ENCODE data around the gene UNC80. TPM values are rescaled to one million over a fixed set of nuclear protein-coding genes. Genes with fewer than 3 reads are reported as not detected.

Gene UNC80
- total RNA-seq, 1 donor from 2014 or later, result not detected

DNA sequence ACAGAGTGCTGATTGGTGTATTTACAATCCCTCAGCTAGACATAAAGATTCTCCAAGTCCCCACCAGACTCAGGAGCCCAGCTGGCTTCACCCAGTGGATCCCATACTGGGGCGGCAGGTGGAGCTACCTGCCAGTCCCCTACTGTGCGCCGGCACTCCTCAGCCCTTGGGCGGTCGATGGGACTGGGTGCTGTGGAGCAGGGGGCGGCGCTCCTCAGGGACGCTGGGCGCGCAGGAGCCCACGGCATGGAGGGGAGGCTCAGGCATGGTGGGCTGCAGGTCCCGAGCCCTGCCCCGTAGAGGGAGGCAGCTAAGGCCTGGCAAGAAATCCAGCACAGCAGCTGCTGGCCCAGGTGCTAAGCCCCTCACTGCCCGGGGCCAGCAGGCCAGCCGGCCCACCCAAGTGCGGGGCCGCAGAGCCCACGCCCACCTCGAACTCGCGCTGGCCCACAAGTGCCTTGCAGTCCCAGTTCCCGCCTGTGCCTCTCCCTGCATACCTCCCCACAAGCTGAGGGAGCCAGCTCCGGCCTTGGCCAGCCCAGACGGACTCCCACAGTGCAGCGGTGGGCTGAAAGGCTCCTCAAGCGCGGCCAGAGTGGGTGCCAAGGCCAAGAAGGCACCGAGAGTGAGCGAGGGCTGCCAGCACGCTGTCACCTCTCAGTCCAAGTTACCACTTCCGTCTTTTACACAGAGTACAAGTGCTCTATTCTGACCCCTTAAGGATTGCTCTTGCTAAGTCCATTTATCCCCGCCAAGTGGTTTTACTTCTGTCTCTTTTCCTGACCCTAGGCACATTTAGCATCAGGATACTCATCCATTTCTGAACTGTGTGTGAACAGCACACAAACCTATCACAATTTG is 229.1 kb downstream of the UNC80 start:
- H3K36me3 Mint-ChIP-seq (ENCODE audit: low read depth), result peaks cover 15% of the 10 kb centered on the region
- peaks cover 40% of the 10 kb centered on the region for H3K4me1 Mint-ChIP-seq
- no peaks in the 10 kb centered on the region for H3K9me3 Mint-ChIP-seq
- H3K27ac Mint-ChIP-seq, result no peak overlapping the region
- H3K4me3 Mint-ChIP-seq, result no peak overlapping the region
- intact Hi-C loops (cut with micrococcal nuclease), result loop anchor here (5.0 to 10.0 kb wide), 3 partner anchors 462 to 1748 kb away; partner anchors contain the start of gene MAP2
- DNase-seq (no peak), ATAC-seq (ENCODE audit: low read depth) (no peak)
- peaks cover 3% of the 10 kb centered on the region for H3K27me3 Mint-ChIP-seq
- ChIA-PET CTCF (no interaction called here), POLR2A (no interaction called here)
- TF ChIP-seq, protein P1, sequence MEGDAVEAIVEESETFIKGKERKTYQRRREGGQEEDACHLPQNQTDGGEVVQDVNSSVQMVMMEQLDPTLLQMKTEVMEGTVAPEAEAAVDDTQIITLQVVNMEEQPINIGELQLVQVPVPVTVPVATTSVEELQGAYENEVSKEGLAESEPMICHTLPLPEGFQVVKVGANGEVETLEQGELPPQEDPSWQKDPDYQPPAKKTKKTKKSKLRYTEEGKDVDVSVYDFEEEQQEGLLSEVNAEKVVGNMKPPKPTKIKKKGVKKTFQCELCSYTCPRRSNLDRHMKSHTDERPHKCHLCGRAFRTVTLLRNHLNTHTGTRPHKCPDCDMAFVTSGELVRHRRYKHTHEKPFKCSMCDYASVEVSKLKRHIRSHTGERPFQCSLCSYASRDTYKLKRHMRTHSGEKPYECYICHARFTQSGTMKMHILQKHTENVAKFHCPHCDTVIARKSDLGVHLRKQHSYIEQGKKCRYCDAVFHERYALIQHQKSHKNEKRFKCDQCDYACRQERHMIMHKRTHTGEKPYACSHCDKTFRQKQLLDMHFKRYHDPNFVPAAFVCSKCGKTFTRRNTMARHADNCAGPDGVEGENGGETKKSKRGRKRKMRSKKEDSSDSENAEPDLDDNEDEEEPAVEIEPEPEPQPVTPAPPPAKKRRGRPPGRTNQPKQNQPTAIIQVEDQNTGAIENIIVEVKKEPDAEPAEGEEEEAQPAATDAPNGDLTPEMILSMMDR (IDR thresholded peaks at IDR 0.05), result no peak

DNA sequence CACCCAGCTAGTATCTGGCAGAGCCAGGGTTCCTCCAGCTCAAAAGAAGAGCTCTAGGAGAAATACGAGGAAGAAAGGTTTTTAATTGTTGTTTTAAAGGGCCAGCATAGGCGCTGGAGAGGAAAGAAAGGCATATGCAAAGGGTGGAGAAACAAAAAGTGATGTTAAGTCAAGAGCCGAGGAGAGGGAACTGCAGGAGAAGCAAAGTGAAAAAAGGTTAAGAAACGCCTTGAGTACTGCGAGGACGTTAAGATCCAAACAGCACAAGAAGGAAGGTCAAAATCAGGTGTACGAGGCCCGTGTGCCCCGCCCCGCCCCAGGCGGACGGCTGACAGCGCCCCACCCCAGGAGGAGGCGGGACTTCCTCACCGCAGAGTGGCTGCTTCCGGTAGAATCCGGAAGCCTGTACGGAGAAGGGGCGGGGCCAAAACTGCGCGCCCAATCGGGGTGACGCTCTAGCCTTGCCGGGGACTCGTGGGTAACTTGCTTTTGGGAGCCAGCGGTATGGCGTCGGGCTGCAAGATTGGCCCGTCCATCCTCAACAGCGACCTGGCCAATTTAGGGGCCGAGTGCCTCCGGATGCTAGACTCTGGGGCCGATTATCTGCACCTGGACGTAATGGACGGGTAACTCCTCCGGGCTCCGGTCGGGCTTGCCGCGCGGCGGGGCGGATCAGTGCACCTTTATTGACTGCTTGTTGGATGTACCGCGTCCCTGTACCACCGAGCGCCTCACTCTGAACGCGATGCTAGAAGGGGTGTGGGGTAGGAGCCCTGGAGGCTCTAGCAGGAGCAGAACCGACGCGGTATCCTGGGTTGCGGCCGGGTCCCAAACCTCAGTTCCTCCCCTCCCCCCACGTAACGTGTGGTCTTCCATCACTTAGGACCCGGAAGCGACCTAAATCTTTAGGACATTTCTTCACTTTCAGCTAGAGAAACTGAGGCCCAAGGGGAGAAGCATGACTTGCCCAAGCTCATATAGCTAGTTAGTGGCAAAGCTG is 230.8 kb downstream of the UNC80 start, which contains the start of gene RPE:
RPE (plus strand) TSS at position 481 of the 1,000 bp plus-strand sequence; CDS start at position 505, 24 bp downstream.
- TF ChIP-seq, protein P1 (IDR thresholded peaks at IDR 0.05), result no peak
- DNase-seq (peak; percentile 96), ATAC-seq (ENCODE audit: low read depth) (peak; percentile 99)
- intact Hi-C loops (cut with micrococcal nuclease), result loop anchor here (1.0 to 10.0 kb wide), 5 partner anchors 168 to 1750 kb away; partner anchors contain the start of genes LANCL1 and MAP2
- Mint-ChIP-seq H3K4me1 (peaks cover 55% of the 10 kb centered on the region), H3K27me3 (peaks cover 3% of the 10 kb centered on the region), H3K36me3 (ENCODE audit: low read depth) (peaks cover 29% of the 10 kb centered on the region), H3K4me3 (peak within 1 kb of the TSS; percentile 96), H3K27ac (peak within 1 kb of the TSS; percentile 89), H3K9me3 (no peaks in the 10 kb centered on the region)
- ChIA-PET POLR2A (interaction anchor here (0.6 to 1.2 kb wide), 3 partner anchors 164 to 169 kb away, joined by 3 to 4 read pairs (median 3); partner anchors contain the start of gene KANSL1L), CTCF (no interaction called here)

DNA sequence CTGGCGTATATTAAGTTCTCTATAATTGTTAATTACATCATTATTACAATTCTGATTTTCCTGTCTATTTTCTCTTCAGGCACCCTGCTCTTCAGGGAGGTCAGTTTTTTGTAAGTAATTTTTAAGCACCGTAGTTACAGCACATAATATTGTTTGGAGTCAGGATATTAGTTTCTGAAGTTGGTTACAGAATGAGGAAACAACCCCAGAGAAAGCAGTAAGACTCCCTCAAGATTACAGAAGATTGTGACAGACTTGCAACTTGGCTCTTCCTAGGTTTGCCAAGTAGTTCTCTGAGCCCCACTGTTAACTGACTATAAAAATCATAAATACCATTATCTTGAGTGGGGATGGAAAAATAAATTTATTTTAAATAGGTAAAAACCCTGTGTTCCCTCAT is 231.7 kb downstream of the UNC80 start:
- TF ChIP-seq, protein P1 (IDR thresholded peaks at IDR 0.05), result no peak
- CTCF ChIA-PET, result no interaction called here
- peaks cover 38% of the 10 kb centered on the region for H3K36me3 Mint-ChIP-seq (ENCODE audit: low read depth)
- intact Hi-C loops (cut with micrococcal nuclease), result loop anchor here (5.0 to 10.0 kb wide), 3 partner anchors 459 to 1751 kb away; partner anchors contain the start of gene MAP2
- no peaks in the 10 kb centered on the region for H3K9me3 Mint-ChIP-seq
- no peak for DNase-seq
- no peak for ATAC-seq (ENCODE audit: low read depth)
- H3K4me3 Mint-ChIP-seq, result peak overlapping the region; percentile 96
- peaks cover 2% of the 10 kb centered on the region for H3K27me3 Mint-ChIP-seq
- POLR2A ChIA-PET, result interaction anchor here (0.6 to 1.2 kb wide), 2 partner anchors 163 to 167 kb away, joined by 3 to 4 read pairs; partner anchors contain the start of gene KANSL1L
- H3K4me1 Mint-ChIP-seq, result peaks cover 61% of the 10 kb centered on the region
- H3K27ac Mint-ChIP-seq, result peak overlapping the region; percentile 89

DNA sequence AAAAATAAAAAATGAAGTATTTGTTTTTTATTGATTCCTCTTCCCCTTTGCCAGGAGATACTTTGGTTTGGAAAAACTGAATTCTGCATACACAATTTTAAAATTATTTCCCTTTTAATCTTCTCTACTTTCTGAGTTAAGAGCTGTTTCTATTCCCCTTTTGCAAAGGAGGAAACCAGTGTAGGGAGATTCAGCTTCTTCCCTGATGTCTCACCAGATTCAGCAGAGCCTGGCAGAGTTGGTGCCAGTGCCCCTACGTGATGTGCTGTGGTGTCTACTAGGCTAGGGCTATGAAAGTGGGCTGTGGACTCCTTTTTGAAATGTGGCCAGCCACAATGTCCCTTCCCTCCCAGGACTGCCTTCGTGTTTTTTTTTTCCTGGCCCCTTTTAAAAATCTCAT is 233.2 kb downstream of the UNC80 start:
- CTCF ChIA-PET, result no interaction called here
- DNase-seq (no peak), ATAC-seq (ENCODE audit: low read depth) (no peak)
- intact Hi-C loops (cut with micrococcal nuclease), result loop anchor here (5.0 to 10.0 kb wide), 3 partner anchors 457 to 1753 kb away; partner anchors contain the start of gene MAP2
- peak overlapping the region; percentile 46 for H3K27ac Mint-ChIP-seq
- no peaks in the 10 kb centered on the region for H3K9me3 Mint-ChIP-seq
- H3K27me3 Mint-ChIP-seq, result no peaks in the 10 kb centered on the region
- peaks cover 64% of the 10 kb centered on the region for H3K4me1 Mint-ChIP-seq
- POLR2A ChIA-PET, result interaction anchor here (0.8 kb wide), 1 partner anchor 166 kb away, joined by 3 read pairs; no protein-coding TSS in a partner anchor
- H3K36me3 Mint-ChIP-seq (ENCODE audit: low read depth), result peaks cover 48% of the 10 kb centered on the region
- H3K4me3 Mint-ChIP-seq, result no peak overlapping the region
- TF ChIP-seq, protein P1 (IDR thresholded peaks at IDR 0.05), result no peak

Measured in activated B cell treated with CpG ODN at 0.5 μM for 24 hours (primary cell).